Neural cell (in vitro differentiated cells): ENCODE results near the gene BRK1. TPM values are rescaled to one million over a fixed set of nuclear protein-coding genes. Genes with fewer than 3 reads are reported as not detected.
"Not testable (repeated sequence)": the region's sequence is repeated elsewhere in the genome, so short reads cannot be mapped to it uniquely, and the experiment has no call there.

Experiments
- H2AFZ ChIP-seq: fragments of 200-600, 300-800 bp; sonication (generic), shearing (Covaris generic); 2 replicates; pipeline ENCODE4 v1.6.0; 2014; ENCODE audit warnings: low read depth, mild to moderate bottlenecking, antibody characterized with exemption, low read length, moderate library complexity
- H3F3A ChIP-seq: fragments of 200-600 bp; shearing (Covaris generic); 2 replicates; pipeline ENCODE4 v1.6.1; 2016; ENCODE audit warnings: mild to moderate bottlenecking, moderate library complexity, mixed read lengths, antibody characterized with exemption, low read length; ENCODE audit not compliant: insufficient read depth, poor library complexity, severe bottlenecking
- H3K27ac ChIP-seq: fragments of 200-600, 300-800 bp; sonication (generic), shearing (Covaris generic); 2 replicates; pipeline ENCODE4 v1.5.1; 2014; ENCODE audit warnings: mild to moderate bottlenecking, low read length, moderate library complexity
- H3K27me3 ChIP-seq: fragments of 300-800, 200-600 bp; sonication (generic), shearing (Covaris generic); 2 replicates; pipeline ENCODE4 v1.6.0; 2014; ENCODE audit warnings: mild to moderate bottlenecking, low read depth, low read length, moderate library complexity; ENCODE audit not compliant: insufficient read depth
- H3K36me3 ChIP-seq: fragments of 300-800, 200-600 bp; sonication (generic), shearing (Covaris generic); 2 replicates; pipeline ENCODE4 v1.5.1; 2014; ENCODE audit warnings: mild to moderate bottlenecking, antibody characterized with exemption, low read length, moderate library complexity; ENCODE audit not compliant: insufficient read depth
- H3K4me2 ChIP-seq: fragments of 300-800, 200-600 bp; sonication (generic), shearing (Covaris generic); 2 replicates; pipeline ENCODE4 v1.6.0; 2014; ENCODE audit warnings: mild to moderate bottlenecking, low read length
- H3K4me3 ChIP-seq: fragments of 300-800, 200-600 bp; sonication (generic), shearing (Covaris generic); 2 replicates; pipeline ENCODE4 v1.5.1; 2014; ENCODE audit warnings: mild to moderate bottlenecking, low read length, moderate library complexity
- H3K79me2 ChIP-seq: fragments of 200-600 bp; shearing (Covaris generic); replicated peaks from 2 replicates; pipeline ENCODE4 v1.6.0; 2014; ENCODE audit warnings: mild to moderate bottlenecking, low read length, moderate library complexity; ENCODE audit not compliant: insufficient read depth
- H3K9ac ChIP-seq: fragments of 300-800, 200-600 bp; sonication (generic), shearing (Covaris generic); 2 replicates; pipeline ENCODE4 v1.6.1; 2016; ENCODE audit warnings: mild to moderate bottlenecking, low read length, mixed read lengths
- H3K9me2 ChIP-seq: fragments of 200-600 bp; shearing (Covaris generic); 2 replicates; pipeline ENCODE4 v1.6.1; 2016; ENCODE audit warnings: mild to moderate bottlenecking, low read length, mixed read lengths; ENCODE audit not compliant: insufficient read depth
- H3K9me3 ChIP-seq: fragments of 200-600, 300-800 bp; sonication (generic), shearing (Covaris generic); 2 replicates; pipeline ENCODE4 v1.6.1; 2016; ENCODE audit warnings: mild to moderate bottlenecking, mixed run types, low read length, moderate library complexity, mixed read lengths
- H4K20me1 ChIP-seq: fragments of 200-600 bp; shearing (Covaris generic); 2 replicates; pipeline ENCODE4 v1.6.1; 2016; ENCODE audit warnings: mild to moderate bottlenecking, mixed run types; ENCODE audit not compliant: insufficient read depth
- EP300 ChIP-seq: fragments of 450-650 bp; conservative IDR thresholded peaks from 2 replicates; pipeline ENCODE4 v1.6.1; 2014; ENCODE audit warnings: antibody characterized with exemption, mild to moderate bottlenecking, moderate library complexity; ENCODE audit not compliant: poor library complexity, severe bottlenecking
- EZH2 ChIP-seq: fragments of 200-600, 300-800 bp; shearing (Covaris generic), sonication (generic); IDR thresholded peaks from 2 replicates; pipeline ENCODE4 v1.6.1; 2014; ENCODE audit warnings: antibody characterized with exemption, low read length, borderline replicate concordance, mild to moderate bottlenecking; ENCODE audit not compliant: insufficient read depth, poor library complexity, severe bottlenecking
- MXI1 ChIP-seq: fragments of 450-650 bp; conservative IDR thresholded peaks from 2 replicates; pipeline ENCODE4 v1.6.1; 2014; ENCODE audit warnings: antibody characterized with exemption, mild to moderate bottlenecking; ENCODE audit not compliant: poor library complexity, severe bottlenecking
- POLR2AphosphoS5 ChIP-seq: IDR thresholded peaks from 2 replicates; pipeline ENCODE4 v1.6.1; 2012
- RAD21 ChIP-seq: fragments of 450-650 bp; conservative IDR thresholded peaks from 2 replicates; pipeline ENCODE4 v1.6.1; 2014; ENCODE audit warnings: antibody characterized with exemption, mild to moderate bottlenecking, moderate library complexity
- REST ChIP-seq: IDR thresholded peaks from 2 replicates; pipeline ENCODE4 v1.6.1; 2012; ENCODE audit warnings: borderline replicate concordance
- SMC3 ChIP-seq: fragments of 450-650 bp; conservative IDR thresholded peaks from 2 replicates; pipeline ENCODE4 v1.6.1; 2014; ENCODE audit warnings: antibody characterized with exemption, mild to moderate bottlenecking, moderate library complexity; ENCODE audit not compliant: poor library complexity
- TAF1 ChIP-seq: IDR thresholded peaks from 2 replicates; pipeline ENCODE4 v1.6.1; 2012; ENCODE audit warnings: low read depth
- polyA minus RNA-seq: library from RNA; depleted of rRNA, polyadenylated mRNA; stranded (reverse); fragments of >200 nt; gene quantifications from 2 replicates; pipeline ENCODE4 v1.2.3, GENCODE V29; 2014
- polyA plus RNA-seq: library from polyadenylated mRNA; depleted of rRNA; stranded (reverse); fragments of >200 nt; gene quantifications from 2 replicates; pipeline ENCODE4 v1.2.3, GENCODE V29; 2014
- TF ChIP-seq, protein P1 (sequence below): fragments of 450-650 bp; IDR thresholded peaks from 2 replicates; pipeline ENCODE4 v1.5.1; 2014; ENCODE audit warnings: antibody characterized with exemption, mild to moderate bottlenecking, moderate library complexity; ENCODE audit not compliant: poor library complexity, severe bottlenecking

Gene BRK1
- polyA plus RNA-seq (265 and 314 TPM in 2 replicates), polyA minus RNA-seq (138 TPM in 2 replicates)

DNA sequence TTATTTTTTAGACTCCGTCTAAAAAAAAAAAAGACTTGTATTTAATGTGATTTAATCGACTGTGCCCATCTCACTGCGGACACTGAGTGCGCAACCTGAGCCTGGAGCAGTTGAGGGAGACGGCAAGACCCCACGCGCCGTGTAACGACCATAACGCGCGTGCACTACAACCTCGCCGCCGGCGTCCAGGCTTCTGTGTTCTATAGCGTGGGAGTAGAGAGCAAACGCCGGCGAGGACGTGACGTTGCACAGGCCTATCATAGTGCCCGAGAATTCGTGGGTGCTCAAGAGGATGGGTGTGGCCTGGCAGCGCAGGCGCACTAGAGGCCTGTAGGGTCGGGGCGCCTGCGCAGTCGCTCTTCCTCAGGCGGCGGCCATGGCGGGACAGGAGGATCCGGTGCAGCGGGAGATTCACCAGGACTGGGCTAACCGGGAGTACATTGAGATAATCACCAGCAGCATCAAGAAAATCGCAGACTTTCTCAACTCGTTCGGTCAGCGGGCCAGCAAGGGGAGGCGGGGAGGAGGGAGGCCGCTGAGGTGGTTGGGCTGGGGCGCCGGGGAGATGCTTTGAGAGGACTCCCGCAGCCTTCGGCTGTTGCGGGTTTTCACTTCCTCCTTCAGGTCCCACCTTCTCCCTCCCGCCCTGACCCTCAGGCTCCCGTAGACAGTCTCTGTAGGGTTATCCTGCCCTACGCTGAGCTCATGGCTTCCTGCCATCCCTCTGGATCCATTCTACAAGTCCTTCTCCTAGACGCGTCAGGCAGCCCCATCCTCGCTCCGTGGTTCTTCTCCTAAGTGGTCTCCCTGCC is at the start of gene BRK1:
TSS of gene BRK1 (plus strand) at position 350 of the 812 bp plus-strand sequence. CDS start at position 377, 27 bp downstream.
- H3K27ac ChIP-seq = peak within 1 kb of the TSS; percentile 84
- H3K4me3 ChIP-seq = peak within 1 kb of the TSS; percentile 79
- no peak for TF ChIP-seq SMC3
- no peak for TF ChIP-seq EZH2
- peak; percentile 84 for TF ChIP-seq REST
- no peak for TF ChIP-seq EP300
- TF ChIP-seq, protein P1, sequence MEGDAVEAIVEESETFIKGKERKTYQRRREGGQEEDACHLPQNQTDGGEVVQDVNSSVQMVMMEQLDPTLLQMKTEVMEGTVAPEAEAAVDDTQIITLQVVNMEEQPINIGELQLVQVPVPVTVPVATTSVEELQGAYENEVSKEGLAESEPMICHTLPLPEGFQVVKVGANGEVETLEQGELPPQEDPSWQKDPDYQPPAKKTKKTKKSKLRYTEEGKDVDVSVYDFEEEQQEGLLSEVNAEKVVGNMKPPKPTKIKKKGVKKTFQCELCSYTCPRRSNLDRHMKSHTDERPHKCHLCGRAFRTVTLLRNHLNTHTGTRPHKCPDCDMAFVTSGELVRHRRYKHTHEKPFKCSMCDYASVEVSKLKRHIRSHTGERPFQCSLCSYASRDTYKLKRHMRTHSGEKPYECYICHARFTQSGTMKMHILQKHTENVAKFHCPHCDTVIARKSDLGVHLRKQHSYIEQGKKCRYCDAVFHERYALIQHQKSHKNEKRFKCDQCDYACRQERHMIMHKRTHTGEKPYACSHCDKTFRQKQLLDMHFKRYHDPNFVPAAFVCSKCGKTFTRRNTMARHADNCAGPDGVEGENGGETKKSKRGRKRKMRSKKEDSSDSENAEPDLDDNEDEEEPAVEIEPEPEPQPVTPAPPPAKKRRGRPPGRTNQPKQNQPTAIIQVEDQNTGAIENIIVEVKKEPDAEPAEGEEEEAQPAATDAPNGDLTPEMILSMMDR = no peak
- TF ChIP-seq MXI1 = peak; percentile 84
- peak; percentile 97 for TF ChIP-seq POLR2AphosphoS5
- TF ChIP-seq RAD21 = peak; percentile 27
- peak; percentile 85 for TF ChIP-seq TAF1
- no peaks in the 10 kb centered on the region for H3F3A ChIP-seq
- peaks cover 38% of the 10 kb centered on the region for H3K79me2 ChIP-seq
- peak within 1 kb of the TSS; percentile 97 for H3K4me2 ChIP-seq
- H3K27me3 ChIP-seq = no peaks in the 10 kb centered on the region
- H3K9me2 ChIP-seq = no peaks in the 10 kb centered on the region
- H3K36me3 ChIP-seq = no peaks in the 10 kb centered on the region
- no peaks in the 10 kb centered on the region for H4K20me1 ChIP-seq
- no peaks in the 10 kb centered on the region for H3K9me3 ChIP-seq
- peak within 1 kb of the TSS; percentile 52 for H2AFZ ChIP-seq
- peak within 1 kb of the TSS; percentile 78 for H3K9ac ChIP-seq

GRCh38 chr3:10070077-10070476 is 45.4 kb upstream of the BRK1 start:
- not testable (repeated sequence) for H3K4me2 ChIP-seq, H3K36me3 ChIP-seq, H2AFZ ChIP-seq, H3K79me2 ChIP-seq, H4K20me1 ChIP-seq, H3K9me3 ChIP-seq, H3F3A ChIP-seq, H3K9me2 ChIP-seq, H3K9ac ChIP-seq, H3K27me3 ChIP-seq, H3K4me3 ChIP-seq, H3K27ac ChIP-seq
